H1 (cell line): ENCODE results near the gene OR6F1.

Source experiments
- CTCF ChIP-seq, 3 experiments: IDR thresholded peaks; 1 replicate in 2 of 3; 2 replicates in 1 of 3; pipeline versions ENCODE4 v1.5.1 to v1.6.1; 2011; ENCODE audit warnings: low read length in 3 of 3, mild to moderate bottlenecking in 3 of 3, inconsistent platforms in 2 of 3, low read depth in 1 of 3, moderate library complexity in 1 of 3; ENCODE audit not compliant: insufficient read depth in 1 of 3; ENCODE audit errors: control extremely low read depth in 1 of 3
- GABPA ChIP-seq: IDR thresholded peaks from 2 replicates; pipeline ENCODE4 v1.6.1; 2011; ENCODE audit warnings: mild to moderate bottlenecking, low read length, moderate library complexity, borderline replicate concordance; ENCODE audit not compliant: insufficient read depth
- KDM1A ChIP-seq: fragments of 200-600, 300-600 bp; sonication (generic); IDR thresholded peaks from 2 replicates; pipeline ENCODE4 v1.7.1; 2016; ENCODE audit warnings: mild to moderate bottlenecking, low read length, borderline replicate concordance
- SRF ChIP-seq: IDR thresholded peaks from 2 replicates; pipeline ENCODE4 v1.6.1; 2011; ENCODE audit warnings: mild to moderate bottlenecking, low read depth, low read length, moderate library complexity
- TCF12 ChIP-seq: IDR thresholded peaks from 2 replicates; pipeline ENCODE4 v1.6.1; 2011; ENCODE audit warnings: low read depth, mild to moderate bottlenecking, low read length

GRCh38 chr1:247741756-247742155 is 25.3 kb upstream of the OR6F1 start:
- TF ChIP-seq CTCF (IDR thresholded peaks at IDR 0.05; ENCODE audit: control extremely low read depth in 1 of 3, insufficient read depth in 1 of 3, low read depth in 1 of 3, low read length in 3 of 3) (no peak), KDM1A (no peak), TCF12 (no peak), GABPA (no peak), SRF (no peak)
